HFF-Myc (cell line): ENCODE measurements around the gene DDX24.

Experiments used
- DNase-seq: peaks from one replicate; pipeline ENCODE4 v3.0.0-alpha.2; 2011; ENCODE audit warnings: low read depth; ENCODE audit errors: extremely low read depth
- H3K4me3 ChIP-seq: replicated peaks from 2 replicates; pipeline ENCODE4 v1.5.1; 2011; ENCODE audit warnings: low read depth, mild to moderate bottlenecking, control low read depth, low read length
- TF ChIP-seq, protein P1 (sequence below): IDR thresholded peaks from 2 replicates; pipeline ENCODE4 v1.5.1; 2012; ENCODE audit warnings: mild to moderate bottlenecking, low read depth, low read length, control low read depth; ENCODE audit errors: missing control alignments

The DDX24 gene

DNA sequence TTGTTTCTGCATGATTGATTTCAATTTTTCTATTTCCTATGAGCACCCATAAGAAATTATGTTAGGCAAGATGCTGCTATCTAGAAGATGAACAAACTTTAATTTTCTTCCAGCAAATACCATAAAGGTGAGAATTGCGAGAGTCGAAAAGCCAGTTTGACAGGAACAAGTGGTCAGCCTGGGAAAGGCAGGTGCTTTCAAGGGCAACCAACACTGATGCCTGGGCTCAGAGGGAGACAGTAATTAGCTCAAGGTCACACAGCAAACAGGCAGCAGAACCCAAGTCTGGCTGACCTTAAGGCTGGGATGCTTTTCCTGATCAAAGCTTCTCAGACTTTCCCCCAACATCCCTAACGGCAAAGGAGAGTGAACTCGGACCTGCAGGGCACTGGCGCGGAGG is 61.7 kb downstream of the DDX24 start:
- TF ChIP-seq, protein P1, sequence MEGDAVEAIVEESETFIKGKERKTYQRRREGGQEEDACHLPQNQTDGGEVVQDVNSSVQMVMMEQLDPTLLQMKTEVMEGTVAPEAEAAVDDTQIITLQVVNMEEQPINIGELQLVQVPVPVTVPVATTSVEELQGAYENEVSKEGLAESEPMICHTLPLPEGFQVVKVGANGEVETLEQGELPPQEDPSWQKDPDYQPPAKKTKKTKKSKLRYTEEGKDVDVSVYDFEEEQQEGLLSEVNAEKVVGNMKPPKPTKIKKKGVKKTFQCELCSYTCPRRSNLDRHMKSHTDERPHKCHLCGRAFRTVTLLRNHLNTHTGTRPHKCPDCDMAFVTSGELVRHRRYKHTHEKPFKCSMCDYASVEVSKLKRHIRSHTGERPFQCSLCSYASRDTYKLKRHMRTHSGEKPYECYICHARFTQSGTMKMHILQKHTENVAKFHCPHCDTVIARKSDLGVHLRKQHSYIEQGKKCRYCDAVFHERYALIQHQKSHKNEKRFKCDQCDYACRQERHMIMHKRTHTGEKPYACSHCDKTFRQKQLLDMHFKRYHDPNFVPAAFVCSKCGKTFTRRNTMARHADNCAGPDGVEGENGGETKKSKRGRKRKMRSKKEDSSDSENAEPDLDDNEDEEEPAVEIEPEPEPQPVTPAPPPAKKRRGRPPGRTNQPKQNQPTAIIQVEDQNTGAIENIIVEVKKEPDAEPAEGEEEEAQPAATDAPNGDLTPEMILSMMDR, result no peak
- no peak for DNase-seq
- H3K4me3 ChIP-seq, result no peak overlapping the region

GRCh38 chr14:94018308-94018707 is 62.7 kb downstream of the DDX24 start:
- TF ChIP-seq, protein P1, result no peak
- H3K4me3 ChIP-seq, result no peak overlapping the region
- DNase-seq, result no peak

GRCh38 chr14:94016446-94016976 is 64.5 kb downstream of the DDX24 start:
- no peak for DNase-seq
- TF ChIP-seq, protein P1, result no peak
- H3K4me3 ChIP-seq, result no peak overlapping the region

DNA sequence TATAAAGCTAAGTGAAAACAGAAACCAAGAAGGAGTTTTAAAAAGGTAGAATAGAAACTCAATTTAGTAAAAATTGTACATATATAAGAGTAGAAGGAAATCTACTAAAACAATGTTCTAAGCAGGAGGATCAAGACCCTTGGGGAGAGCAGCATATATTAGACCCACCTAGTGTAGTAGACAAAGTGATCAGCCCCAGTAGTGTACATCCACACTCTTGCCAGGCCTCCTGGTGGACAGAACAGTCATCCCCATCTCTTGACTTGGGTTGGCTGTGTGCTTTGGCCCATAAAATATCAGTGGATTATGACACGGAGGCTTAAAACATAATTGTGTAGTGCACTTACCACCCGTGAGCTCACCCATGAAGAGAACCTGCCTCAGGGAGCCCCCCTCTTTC is 65.8 kb downstream of the DDX24 start:
- H3K4me3 ChIP-seq, result no peak overlapping the region
- no peak for DNase-seq
- TF ChIP-seq, protein P1, result no peak

GRCh38 chr14:94014382-94014781 is 66.6 kb downstream of the DDX24 start:
- H3K4me3 ChIP-seq, result no peak overlapping the region
- TF ChIP-seq, protein P1, result no peak
- DNase-seq, result no peak

DNA sequence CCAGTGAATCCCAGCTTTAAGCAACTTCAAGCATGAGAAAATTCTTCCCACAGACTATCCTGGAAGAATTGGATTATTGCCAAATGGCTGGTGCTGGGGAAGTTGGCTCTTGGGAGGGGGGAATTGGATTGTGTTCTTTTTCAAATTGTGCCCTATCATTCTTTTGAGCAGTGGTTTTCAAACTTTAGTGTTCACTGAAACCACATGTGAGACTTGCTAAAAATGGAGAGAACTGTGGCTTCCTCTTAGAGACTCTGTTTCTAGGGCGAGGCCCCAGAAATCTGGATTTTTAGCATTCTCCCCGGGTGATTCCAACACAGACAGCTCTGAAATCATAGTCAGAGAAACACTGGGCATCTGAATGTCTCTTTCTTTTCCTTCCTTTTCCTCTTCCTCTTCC is 69.2 kb downstream of the DDX24 start:
- DNase-seq, result no peak
- H3K4me3 ChIP-seq, result no peak overlapping the region
- TF ChIP-seq, protein P1, result no peak

DNA sequence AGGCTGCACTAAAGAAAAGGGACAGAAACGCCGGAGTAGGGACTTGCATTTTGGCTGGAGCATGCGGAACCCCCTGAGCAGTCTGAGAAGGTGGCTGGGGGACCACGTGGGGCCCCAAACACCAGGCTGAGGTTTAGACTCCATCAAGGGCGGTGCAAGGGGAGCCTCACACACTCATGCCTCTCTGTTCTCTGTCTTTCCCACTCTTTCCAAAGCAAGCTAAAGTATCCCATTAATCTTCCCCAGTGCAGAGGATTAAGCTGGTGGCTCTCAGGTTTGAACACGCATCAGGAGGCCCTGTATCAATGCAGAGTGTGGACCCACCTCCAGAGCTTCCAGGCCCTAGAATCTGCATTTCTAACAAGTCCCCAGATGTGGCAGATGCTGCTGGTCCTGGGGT is 70.4 kb downstream of the DDX24 start:
- TF ChIP-seq, protein P1, result no peak
- DNase-seq, result no peak
- no peak overlapping the region for H3K4me3 ChIP-seq
